GM19438 (cell line): ENCODE results near the gene ACTG2.
"Not testable (repeated sequence)": the region's sequence is repeated elsewhere in the genome, so short reads cannot be mapped to it uniquely, and the experiment has no call there.

Source experiments
- ATAC-seq: cut with Tn5 transposase; IDR thresholded peaks from one replicate; pipeline ENCODE4 v1.9.1; 2021; ENCODE audit warnings: low read depth; ENCODE audit not compliant: unreplicated experiment

Gene ACTG2

GRCh38 chr2:73931531-73932500 lies 39.0 kb downstream of the ACTG2 start:
- no peak for ATAC-seq

- ATAC-seq = no peak
These were observed 40.4 kb downstream of the ACTG2 start for GRCh38 chr2:73933194-73933593.

GRCh38 chr2:73935641-73936040 lies 42.8 kb downstream of the ACTG2 start:
- no peak for ATAC-seq

- no peak for ATAC-seq
These were observed 44.5 kb downstream of the ACTG2 start for GRCh38 chr2:73937103-73937885.

- ATAC-seq = no peak
These were observed 45.1 kb downstream of the ACTG2 start for GRCh38 chr2:73937899-73938298.

- ATAC-seq = no peak
These were observed 46.0 kb downstream of the ACTG2 start for GRCh38 chr2:73938718-73939352.

GRCh38 chr2:73939419-73939818 lies 46.6 kb downstream of the ACTG2 start:
- no peak for ATAC-seq

- ATAC-seq = not testable (repeated sequence)
These were observed 47.3 kb downstream of the ACTG2 start for GRCh38 chr2:73940066-73940465.

GRCh38 chr2:73942664-73943063 lies 49.9 kb downstream of the ACTG2 start:
- ATAC-seq = no peak

- ATAC-seq = no peak
These were observed 51.9 kb downstream of the ACTG2 start for GRCh38 chr2:73944714-73945113.

GRCh38 chr2:73946215-73946614 lies 53.4 kb downstream of the ACTG2 start:
- no peak for ATAC-seq

GRCh38 chr2:73946666-73947065 lies 53.9 kb downstream of the ACTG2 start:
- ATAC-seq = no peak

- no peak for ATAC-seq
These were observed 54.7 kb downstream of the ACTG2 start for GRCh38 chr2:73947412-73948018.

GRCh38 chr2:73949802-73950201 lies 57.0 kb downstream of the ACTG2 start:
- ATAC-seq = no peak

GRCh38 chr2:73952499-73953446 lies 60.0 kb downstream of the ACTG2 start:
- no peak for ATAC-seq

GRCh38 chr2:73956218-73956865 lies 63.5 kb downstream of the ACTG2 start:
- no peak for ATAC-seq

- no peak for ATAC-seq
These were observed 68.5 kb downstream of the ACTG2 start for GRCh38 chr2:73961274-73961673.

- ATAC-seq = no peak
These were observed 69.2 kb downstream of the ACTG2 start for GRCh38 chr2:73961823-73962615.
